ENCODE data around the gene SIK3. TPM values are rescaled to one million over a fixed set of nuclear protein-coding genes. Genes with fewer than 3 reads are reported as not detected.
A peak's percentile ranks its signal among the peaks of the same experiment; 100 is the strongest.

Gene SIK3
- total RNA-seq, 1 donor from 2014 or later = 24.4 TPM

- DNase-seq (ENCODE audit: low spot score) = no peak
- no peaks in the 10 kb centered on the region for H3K27me3 ChIP-seq
These were observed 12.2 kb upstream of the SIK3 start for GRCh38 chr11:117110294-117110950.

GRCh38 chr11:117107701-117108590 lies 9.7 kb upstream of the SIK3 start:
- H3K27me3 Mint-ChIP-seq (ENCODE audit: insufficient read depth, low read depth) = no peaks in the 10 kb centered on the region
- no peak for DNase-seq (ENCODE audit: low spot score)
- Histone ChIP-seq H3F3A (ENCODE audit: low read depth) (no peaks in the 10 kb centered on the region), H3K9ac (no peak overlapping the region), H3K36me3 (no peaks in the 10 kb centered on the region), H3K4me3 (no peak overlapping the region), H3K27ac (no peak overlapping the region), H4K20me1 (ENCODE audit: low read depth) (no peaks in the 10 kb centered on the region), H3K4me1 (no peaks in the 10 kb centered on the region), H2AFZ (replicated peaks) (no peak overlapping the region), H3K9me3 (ENCODE audit: low read depth) (no peaks in the 10 kb centered on the region), H3K4me2 (no peak overlapping the region), H3K27me3 (no peaks in the 10 kb centered on the region), H3K79me2 (ENCODE audit: low read depth) (no peaks in the 10 kb centered on the region)
- H3K4me3 Mint-ChIP-seq = no peak overlapping the region
- no peaks in the 10 kb centered on the region for H3K9me3 Mint-ChIP-seq
- H3K4me1 Mint-ChIP-seq = no peaks in the 10 kb centered on the region
- H3K27ac Mint-ChIP-seq = no peak overlapping the region
- no peaks in the 10 kb centered on the region for H3K36me3 Mint-ChIP-seq
- TF ChIP-seq EZH2phosphoT487 (IDR thresholded peaks at IDR 0.05) (no peak), EZH2 (IDR thresholded peaks at IDR 0.05) (no peak), CTCF (IDR thresholded peaks at IDR 0.05) (no peak)

More at GRCh38 chr11:117110294-117110950, 12.2 kb upstream of the SIK3 start:
- Mint-ChIP-seq H3K27me3 (ENCODE audit: insufficient read depth, low read depth) (peaks cover 2% of the 10 kb centered on the region), H3K9me3 (no peaks in the 10 kb centered on the region), H3K4me1 (no peaks in the 10 kb centered on the region), H3K36me3 (no peaks in the 10 kb centered on the region), H3K27ac (no peak overlapping the region), H3K4me3 (no peak overlapping the region)
- Histone ChIP-seq H3K79me2 (ENCODE audit: low read depth) (no peaks in the 10 kb centered on the region), H3K4me1 (no peaks in the 10 kb centered on the region), H4K20me1 (ENCODE audit: low read depth) (no peaks in the 10 kb centered on the region), H3K4me3 (no peak overlapping the region), H3K4me2 (no peak overlapping the region), H2AFZ (replicated peaks) (no peak overlapping the region), H3K9me3 (ENCODE audit: low read depth) (no peaks in the 10 kb centered on the region), H3F3A (ENCODE audit: low read depth) (no peaks in the 10 kb centered on the region), H3K36me3 (no peaks in the 10 kb centered on the region), H3K9ac (no peak overlapping the region), H3K27ac (no peak overlapping the region)
- TF ChIP-seq EZH2 (IDR thresholded peaks at IDR 0.05) (no peak), CTCF (IDR thresholded peaks at IDR 0.05) (no peak), EZH2phosphoT487 (IDR thresholded peaks at IDR 0.05) (no peak)

GRCh38 chr11:117100556-117100955 lies 2.3 kb upstream of the SIK3 start:
- H3K4me2 ChIP-seq = no peak overlapping the region
- no peak for DNase-seq (ENCODE audit: low spot score)
- H3K36me3 ChIP-seq = no peaks in the 10 kb centered on the region
- peaks cover 23% of the 10 kb centered on the region for H3K4me1 ChIP-seq
- Mint-ChIP-seq H3K27ac (peak overlapping the region; percentile 44), H3K9me3 (no peaks in the 10 kb centered on the region), H3K4me1 (peaks cover 41% of the 10 kb centered on the region), H3K36me3 (no peaks in the 10 kb centered on the region), H3K4me3 (no peak overlapping the region), H3K27me3 (ENCODE audit: insufficient read depth, low read depth) (peaks cover 2% of the 10 kb centered on the region)
- no peak for TF ChIP-seq EZH2 (IDR thresholded peaks at IDR 0.05)
- no peak for TF ChIP-seq CTCF (IDR thresholded peaks at IDR 0.05)
- no peak for TF ChIP-seq EZH2phosphoT487 (IDR thresholded peaks at IDR 0.05)
- H3K27me3 ChIP-seq = no peaks in the 10 kb centered on the region
- H3K9ac ChIP-seq = no peak overlapping the region
- no peak overlapping the region for H3K4me3 ChIP-seq
- peaks cover 25% of the 10 kb centered on the region for H3K79me2 ChIP-seq (ENCODE audit: low read depth)
- no peak overlapping the region for H3K27ac ChIP-seq
- H4K20me1 ChIP-seq (ENCODE audit: low read depth) = peaks cover 20% of the 10 kb centered on the region
- no peak overlapping the region for H2AFZ ChIP-seq (replicated peaks)
- no peaks in the 10 kb centered on the region for H3K9me3 ChIP-seq (ENCODE audit: low read depth)
- H3F3A ChIP-seq (ENCODE audit: low read depth) = peaks cover 11% of the 10 kb centered on the region

Data from neural progenitor cell (in vitro differentiated cells).